GM18526 (cell line): ENCODE data around the gene MCFD2.

Experiments used
- POLR2A ChIP-seq: IDR thresholded peaks from 3 replicates; pipeline ENCODE4 v1.6.1; 2011; ENCODE audit not compliant: insufficient read length; ENCODE audit errors: extremely low read depth

The MCFD2 gene

DNA sequence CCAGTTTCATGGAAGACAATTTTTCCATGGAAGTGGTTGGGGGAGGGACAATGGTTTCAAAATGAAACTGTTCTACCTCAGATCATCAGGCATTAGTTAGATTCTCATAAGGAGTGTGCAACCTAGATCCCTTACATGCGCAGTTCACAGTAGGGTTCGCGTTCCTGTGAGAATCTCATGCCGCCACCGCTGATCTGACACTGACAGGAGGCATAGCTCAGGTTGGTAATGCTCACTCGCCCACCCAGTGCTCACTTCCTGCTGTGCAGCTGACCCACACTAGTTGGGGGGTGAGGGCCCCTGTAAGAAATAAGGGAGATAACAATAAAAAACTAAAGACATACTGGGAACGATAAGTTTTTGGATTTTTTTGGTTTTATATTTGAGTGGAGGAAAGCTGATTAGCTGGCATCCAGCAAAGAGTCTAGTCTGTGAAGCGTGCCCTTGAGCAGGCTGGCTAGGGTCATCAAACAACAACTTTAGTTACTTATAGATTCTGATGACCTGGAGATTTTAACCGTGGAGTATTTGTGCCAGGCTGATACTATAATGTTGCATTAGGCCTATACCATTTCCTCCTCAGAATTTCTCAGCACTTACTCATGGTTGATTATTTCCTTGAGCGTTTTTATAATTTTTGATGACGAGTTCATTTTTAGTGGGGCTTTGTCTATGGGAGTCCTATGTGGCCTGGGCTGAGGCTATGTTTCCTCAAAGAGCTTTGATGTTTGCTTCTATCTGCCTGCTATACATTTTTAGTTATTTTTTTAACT is 6.3 kb upstream of the MCFD2 start:
- TF ChIP-seq POLR2A: no peak

DNA sequence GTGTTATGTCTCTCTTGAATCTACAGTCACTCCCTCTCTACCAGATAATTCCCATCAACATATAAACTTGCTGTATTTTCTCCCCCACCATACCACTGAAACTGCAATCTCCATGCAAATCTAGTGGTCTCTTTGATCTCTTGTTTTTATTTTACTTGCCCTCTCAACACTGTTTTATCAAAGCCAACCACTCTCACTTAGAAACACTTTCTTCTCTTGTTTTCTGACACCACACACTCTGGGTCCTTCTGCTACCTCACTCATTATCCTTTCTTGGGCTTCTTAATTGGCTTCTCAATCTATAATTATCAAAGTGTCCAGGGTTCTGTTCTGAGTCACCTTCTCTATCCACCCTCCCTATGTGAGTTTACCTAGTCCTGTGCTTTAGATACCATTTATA is 2.0 kb upstream of the MCFD2 start:
- no peak for TF ChIP-seq POLR2A

DNA sequence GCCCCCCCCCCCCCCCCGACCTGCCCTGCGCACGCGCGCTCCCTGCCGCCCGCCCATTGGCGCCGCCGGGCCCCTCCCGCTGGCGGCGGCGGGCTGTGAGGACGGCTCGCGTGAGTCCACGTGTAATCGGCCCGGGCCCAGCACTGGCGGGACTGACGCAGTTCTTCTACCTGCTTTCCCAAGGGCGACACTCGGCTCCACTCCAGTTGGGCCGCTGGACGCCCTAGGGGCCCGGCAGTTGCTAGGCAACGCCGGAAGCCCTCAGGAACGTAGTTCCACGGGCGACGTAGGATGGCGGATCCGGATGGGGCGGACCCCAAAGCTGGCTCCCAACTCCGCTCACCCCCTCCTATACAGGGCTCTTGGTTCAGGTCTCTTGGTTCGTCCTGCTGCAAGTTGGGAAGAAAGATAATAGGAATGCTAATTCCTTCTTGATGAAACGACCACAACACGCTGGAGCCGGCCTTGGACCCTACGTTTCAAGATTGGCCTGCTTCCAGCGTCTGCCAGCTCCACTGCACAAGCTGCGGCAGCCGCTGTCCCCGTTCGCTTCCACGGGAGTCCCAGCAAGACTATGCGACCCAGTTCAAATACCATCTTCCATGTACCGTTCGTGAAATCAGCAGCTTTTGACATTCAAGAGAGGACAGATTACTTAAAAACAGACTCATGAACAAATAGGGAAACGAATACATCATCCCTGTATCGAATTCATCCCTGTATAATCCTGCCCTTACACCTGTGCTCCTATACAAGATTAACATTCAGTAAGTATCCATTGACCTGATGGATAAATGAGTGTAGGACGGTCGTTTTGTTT is 415 bp upstream of the MCFD2 start:
- TF ChIP-seq POLR2A: peak; percentile 74

DNA sequence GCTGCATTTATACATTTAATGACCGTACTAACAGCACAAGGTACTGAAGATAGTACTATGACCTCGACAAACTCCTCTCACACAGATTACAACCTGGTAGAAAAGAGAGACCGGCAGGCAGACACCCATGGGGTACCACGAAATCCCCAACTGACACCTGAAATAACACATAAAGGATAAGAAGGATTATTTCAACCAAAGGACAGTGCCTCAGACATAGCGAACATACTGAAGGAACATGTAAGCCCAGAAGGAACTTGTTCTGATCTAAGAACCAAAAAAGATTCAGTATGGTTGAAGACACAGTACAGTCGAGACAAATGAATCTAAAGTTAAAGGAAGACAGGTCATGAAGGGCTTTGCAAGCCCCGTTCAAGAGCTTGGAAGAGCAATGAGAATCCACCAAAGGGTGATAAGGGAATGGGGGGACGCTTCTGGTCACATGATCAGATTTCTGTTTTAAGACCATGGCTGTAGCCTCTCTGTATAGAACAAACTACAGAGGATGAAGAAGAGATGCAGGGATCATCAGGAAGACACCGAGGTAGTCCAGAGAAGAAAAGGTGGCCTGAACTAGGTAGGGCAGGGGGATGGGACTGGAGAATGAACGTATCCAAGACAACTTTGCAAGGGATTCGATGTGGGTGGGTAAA is 902 bp downstream of the MCFD2 start:
- no peak for TF ChIP-seq POLR2A

DNA sequence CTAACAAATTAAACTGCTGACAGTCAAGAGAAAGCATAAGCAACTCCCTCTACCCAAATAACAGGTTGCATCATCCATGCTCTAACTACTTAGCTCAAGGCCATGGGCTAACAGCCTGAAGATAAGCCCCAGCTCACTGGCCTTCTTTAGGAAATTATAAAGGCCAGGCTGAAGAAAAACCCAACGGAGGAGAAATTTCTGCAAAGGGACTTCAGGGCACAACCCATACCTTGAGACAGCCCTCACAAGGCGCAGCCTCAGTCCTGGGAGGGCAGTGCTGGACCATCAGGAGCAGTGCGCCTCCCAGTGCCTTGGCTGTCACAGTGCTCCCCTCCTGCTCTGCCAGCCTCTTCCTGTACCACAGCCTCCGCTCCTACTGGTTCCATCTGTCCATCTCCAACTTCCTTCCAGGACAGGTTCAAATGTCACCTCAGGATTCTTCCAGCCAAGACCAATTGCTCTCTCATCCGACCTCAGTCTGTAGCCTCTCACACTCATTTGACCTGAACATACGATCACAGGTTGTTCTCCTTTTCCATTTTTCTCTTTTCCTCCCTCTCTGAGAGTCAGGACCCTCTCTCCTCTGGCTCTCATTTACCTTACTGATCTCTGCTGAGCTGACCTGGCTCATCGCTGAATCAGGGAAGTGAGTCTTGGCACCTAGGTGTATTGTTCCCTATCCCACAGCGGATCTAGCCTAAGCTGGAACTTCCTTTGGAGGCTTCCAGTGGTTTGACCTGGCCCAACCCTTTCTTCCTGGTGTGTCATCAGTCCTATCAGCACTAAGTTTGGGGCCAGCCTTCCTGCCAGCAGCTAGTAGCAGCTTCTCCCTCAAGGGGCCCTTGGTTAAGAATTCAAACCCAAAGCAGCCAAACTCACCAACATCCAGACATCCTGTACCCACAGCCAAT is 1.9 kb downstream of the MCFD2 start:
- no peak for TF ChIP-seq POLR2A

DNA sequence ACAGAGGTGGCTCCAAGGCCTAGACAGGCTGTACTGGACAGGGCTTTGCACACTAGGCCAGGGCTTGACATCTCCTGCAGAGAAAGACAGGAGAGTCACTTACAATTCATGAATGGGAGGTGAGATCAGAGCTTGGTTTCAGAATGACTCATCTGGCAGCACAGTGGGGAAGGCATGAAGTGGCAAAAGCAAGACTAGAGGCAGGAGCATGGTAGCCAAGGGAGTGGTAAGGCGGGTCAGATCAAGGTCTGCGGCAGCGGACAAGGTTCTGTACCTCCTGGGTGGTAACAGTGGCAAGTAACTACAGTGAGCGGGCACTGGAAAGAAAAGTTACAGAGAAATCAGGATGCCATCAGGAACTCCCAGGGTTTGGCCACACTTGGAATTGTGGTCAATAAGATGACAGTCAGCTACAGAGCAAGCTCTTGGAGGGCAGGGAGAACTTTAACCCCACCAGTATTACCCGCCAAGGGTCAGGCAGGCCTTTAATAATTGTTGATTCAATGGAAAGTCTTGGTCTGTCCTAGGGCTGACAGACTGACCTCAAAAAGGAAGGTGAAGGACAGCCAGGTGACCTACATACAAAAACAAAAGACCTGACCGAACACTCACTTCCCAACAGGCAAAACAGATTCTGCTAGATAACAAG is 5.7 kb downstream of the MCFD2 start:
- no peak for TF ChIP-seq POLR2A

DNA sequence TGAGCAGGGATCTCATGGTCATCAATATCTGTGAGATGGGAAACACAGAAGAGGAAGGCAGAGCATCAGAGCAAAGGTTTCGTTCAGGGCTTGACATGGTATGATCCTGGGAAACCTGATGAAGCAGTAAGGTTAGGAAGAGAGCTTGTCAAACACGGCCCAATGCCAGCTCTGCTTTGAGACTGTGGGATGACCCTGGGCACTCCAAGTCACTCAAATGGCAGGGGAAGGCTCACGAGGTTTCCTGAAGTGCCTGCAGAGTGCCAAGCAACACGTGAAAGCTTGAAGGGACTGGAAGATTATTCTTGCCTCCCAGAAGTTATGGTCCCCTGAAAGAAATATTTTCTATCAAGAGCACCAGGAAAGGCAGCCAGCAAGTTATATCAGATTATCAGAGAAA is 6.5 kb downstream of the MCFD2 start:
- no peak for TF ChIP-seq POLR2A

DNA sequence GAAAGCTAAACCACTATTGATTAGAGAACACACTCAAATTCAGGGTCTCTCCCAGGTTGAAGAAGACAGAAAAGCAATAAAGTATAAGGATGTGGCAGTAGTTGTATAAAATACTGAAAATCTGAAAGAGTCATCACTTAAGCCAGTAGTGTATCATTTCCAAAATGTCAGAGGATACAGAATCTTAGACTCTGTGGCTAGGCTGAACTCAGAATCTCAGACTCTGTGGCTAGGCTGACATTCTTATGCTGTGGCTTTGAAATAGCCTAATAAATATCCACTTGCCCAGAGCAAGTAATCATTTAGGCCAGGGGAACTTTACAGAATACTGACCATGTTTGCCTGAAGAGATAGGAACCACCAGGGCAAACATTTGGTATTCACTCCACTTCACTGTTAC is 13.1 kb downstream of the MCFD2 start:
- TF ChIP-seq POLR2A: no peak

DNA sequence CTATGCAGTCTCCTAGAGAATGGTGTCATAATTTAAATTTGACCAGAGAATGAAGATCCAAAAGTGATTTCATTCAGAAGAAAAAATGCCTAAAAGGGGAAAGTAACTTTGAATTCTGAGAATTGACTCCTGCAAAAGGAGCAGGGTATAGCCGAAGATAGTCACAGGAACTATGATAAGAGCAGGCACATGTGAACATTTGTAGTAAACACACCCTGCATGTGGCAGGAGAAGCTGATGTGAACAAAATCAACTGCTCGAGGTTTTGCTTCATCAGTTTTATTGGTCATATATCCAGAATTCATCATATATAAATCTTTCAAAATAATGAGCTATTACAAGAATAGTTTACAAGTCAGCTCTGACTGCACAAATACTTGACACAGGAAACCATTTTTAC is 14.0 kb downstream of the MCFD2 start:
- TF ChIP-seq POLR2A: no peak

DNA sequence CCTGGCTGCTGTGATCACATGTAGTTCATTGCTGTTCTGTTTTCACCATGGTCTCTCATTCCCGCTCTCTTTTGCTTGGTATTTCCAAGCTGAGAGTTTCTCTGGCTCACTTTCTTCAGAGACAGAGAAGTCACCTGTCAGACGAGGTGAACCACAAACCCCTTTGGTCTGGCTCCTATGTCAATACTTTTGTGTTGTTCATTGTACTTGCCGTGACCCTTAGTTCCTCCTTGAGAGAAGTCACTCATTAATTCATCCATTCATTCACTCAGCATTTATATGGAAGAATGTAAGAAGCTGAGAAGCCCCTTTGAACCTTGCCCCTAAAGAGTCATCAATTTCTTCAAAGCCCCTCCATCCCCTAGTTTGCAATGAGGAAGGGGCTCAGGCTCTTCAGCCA is 15.2 kb downstream of the MCFD2 start:
- no peak for TF ChIP-seq POLR2A

DNA sequence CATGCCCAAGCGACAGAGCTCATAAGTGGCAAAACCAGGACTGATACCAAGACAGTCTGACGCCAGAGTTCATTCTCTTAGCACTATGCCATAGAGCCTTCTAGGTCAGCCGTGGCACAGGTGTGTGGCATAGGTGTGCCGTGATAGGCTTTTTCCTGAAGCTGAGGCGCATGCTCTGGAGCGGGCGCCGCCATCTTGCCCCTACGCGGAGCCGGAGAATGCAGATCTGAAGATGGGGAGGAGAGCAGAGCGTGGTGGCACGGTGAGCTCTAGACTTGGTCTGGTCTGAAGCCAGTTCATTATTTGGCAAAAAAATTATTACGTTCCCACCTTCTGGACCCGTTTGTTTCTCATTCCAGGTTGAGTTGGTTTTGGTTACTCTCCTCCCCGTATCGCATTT is 16.6 kb downstream of the MCFD2 start:
- TF ChIP-seq POLR2A: no peak

DNA sequence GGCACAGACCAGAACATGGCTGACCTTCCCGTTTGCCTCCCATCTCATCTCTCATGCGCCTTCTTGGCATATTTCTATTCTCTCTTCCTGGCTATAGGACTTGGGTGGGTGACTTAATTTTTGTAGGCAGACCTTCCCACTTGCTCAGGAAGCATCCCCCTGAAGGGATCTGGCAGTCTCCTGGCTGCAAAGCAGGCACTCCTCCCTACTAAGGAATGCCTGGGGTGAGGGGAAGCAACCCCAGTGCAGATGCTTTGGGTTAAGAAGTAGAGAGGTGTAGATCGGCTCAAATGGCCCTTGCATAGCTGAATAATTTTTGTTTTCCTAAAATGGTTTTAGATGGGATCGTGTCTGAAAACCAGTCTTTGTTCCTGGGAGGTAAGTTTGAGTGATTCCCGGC is 17.6 kb downstream of the MCFD2 start:
- no peak for TF ChIP-seq POLR2A

DNA sequence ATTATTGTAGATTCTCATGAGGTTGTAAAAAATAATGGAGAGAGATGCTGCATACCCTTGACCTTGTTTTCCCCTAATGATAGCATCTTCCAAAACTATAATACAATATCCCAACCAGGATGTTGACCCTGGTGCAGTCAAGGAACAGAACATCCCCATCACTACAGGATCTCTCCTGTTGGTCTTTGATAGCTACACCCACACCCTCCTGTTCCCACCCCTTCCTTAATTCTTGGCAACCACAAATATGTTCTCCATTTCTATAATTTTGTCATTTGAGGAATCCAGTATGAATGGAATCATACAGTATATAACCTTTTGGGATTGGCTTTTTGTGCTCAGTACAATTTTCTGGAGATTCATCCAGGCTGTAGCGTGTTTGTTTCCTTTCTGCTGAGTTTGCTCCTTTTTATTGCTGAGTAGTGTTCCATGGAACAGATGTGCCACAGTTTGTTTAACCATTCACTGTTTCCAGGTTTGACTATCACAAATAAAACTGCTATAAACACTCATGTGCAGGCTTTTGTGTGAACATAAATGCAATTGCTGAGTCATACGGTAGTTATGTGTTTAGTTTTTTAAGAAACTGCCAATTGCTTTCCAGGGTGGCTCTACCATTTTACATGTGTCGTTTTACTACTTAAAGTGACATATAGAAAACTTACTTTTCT is 22.2 kb downstream of the MCFD2 start:
- no peak for TF ChIP-seq POLR2A

DNA sequence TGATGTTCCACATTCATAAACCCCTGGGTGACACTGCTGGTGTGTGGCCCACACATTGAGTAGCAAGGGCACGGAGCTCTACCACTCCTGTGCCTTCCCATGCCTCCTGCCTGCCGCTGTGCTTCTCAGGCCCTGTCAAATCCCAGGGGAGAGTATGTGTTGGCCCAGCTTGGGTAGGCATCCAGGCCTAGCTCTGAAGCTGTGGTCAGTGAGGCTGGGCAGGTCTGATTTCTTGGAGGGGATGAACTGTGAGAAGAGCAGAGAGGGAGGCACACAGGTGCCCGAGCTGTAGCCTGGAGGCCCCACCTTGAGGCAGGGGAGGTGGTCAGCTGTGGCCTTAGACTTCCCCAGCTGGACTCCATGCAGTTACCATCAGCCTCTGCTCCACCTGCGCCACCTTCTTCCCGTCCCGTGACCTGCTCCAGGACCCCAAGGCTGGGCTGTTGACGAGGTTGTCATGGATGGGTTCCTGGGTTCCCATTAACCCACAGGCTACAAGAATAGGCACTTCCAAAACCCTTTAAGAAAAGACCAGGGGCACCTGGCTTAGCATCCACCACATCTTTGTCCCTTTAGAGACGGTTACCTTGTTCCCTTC is 23.6 kb downstream of the MCFD2 start:
- TF ChIP-seq POLR2A: no peak
